Measurements from ENCODE around the gene ZYG11A.

Gene ZYG11A

DNA sequence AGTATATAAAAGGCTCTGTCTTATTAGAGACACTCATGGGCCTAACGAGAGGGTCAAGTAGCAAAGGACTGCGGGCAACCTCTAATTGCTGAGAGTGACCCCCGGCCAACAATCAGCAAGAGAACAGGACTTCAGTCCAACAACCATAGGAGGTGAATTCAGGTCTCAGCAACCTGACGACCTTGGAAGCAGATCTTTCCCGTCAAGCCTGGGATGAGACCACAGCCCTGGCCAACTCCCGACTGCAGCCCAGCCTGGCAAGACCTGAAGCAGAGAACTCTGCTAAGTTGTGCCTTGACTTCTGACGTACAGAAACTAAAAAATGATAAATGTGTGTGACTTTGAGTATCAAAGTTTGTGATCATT lies 73.3 kb downstream of the ZYG11A start:
- ChIA-PET POLR2A (no interaction called here), CTCF (no interaction called here)
- Histone ChIP-seq H3K27ac (ENCODE audit: extremely low read depth, low read depth, low read length) (no peak overlapping the region), H3K9me3 (ENCODE audit: control insufficient read depth, insufficient read depth, low read depth, low read length) (no peaks in the 10 kb centered on the region), H3K4me1 (ENCODE audit: control insufficient read depth, insufficient read depth, low read length) (no peaks in the 10 kb centered on the region), H3K36me3 (ENCODE audit: control insufficient read depth in 2 of 2, insufficient read depth in 1 of 2, low read length in 2 of 2) (no peaks in the 10 kb centered on the region; a peak in 1 of 3 replicates), H3K4me3 (ENCODE audit: low read depth, low read length) (no peak overlapping the region)
- TF ChIP-seq, protein P1, sequence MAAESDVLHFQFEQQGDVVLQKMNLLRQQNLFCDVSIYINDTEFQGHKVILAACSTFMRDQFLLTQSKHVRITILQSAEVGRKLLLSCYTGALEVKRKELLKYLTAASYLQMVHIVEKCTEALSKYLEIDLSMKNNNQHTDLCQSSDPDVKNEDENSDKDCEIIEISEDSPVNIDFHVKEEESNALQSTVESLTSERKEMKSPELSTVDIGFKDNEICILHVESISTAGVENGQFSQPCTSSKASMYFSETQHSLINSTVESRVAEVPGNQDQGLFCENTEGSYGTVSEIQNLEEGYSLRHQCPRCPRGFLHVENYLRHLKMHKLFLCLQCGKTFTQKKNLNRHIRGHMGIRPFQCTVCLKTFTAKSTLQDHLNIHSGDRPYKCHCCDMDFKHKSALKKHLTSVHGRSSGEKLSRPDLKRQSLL (tag by site-specific recombination; IDR thresholded peaks at IDR 0.05): no peak
- no peak for TF ChIP-seq GLI2 (tag by site-specific recombination; IDR thresholded peaks at IDR 0.05; ENCODE audit: borderline replicate concordance, low read depth)
- TF ChIP-seq, protein P2, sequence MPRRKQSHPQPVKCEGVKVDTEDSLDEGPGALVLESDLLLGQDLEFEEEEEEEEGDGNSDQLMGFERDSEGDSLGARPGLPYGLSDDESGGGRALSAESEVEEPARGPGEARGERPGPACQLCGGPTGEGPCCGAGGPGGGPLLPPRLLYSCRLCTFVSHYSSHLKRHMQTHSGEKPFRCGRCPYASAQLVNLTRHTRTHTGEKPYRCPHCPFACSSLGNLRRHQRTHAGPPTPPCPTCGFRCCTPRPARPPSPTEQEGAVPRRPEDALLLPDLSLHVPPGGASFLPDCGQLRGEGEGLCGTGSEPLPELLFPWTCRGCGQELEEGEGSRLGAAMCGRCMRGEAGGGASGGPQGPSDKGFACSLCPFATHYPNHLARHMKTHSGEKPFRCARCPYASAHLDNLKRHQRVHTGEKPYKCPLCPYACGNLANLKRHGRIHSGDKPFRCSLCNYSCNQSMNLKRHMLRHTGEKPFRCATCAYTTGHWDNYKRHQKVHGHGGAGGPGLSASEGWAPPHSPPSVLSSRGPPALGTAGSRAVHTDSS (tag by site-specific recombination; IDR thresholded peaks at IDR 0.05): no peak
- TF ChIP-seq, protein P3, sequence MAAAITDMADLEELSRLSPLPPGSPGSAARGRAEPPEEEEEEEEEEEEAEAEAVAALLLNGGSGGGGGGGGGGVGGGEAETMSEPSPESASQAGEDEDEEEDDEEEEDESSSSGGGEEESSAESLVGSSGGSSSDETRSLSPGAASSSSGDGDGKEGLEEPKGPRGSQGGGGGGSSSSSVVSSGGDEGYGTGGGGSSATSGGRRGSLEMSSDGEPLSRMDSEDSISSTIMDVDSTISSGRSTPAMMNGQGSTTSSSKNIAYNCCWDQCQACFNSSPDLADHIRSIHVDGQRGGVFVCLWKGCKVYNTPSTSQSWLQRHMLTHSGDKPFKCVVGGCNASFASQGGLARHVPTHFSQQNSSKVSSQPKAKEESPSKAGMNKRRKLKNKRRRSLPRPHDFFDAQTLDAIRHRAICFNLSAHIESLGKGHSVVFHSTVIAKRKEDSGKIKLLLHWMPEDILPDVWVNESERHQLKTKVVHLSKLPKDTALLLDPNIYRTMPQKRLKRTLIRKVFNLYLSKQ (tag by site-specific recombination; IDR thresholded peaks at IDR 0.05; ENCODE audit: borderline replicate concordance): no peak
- no peak for TF ChIP-seq ZFP41 (tag by site-specific recombination; IDR thresholded peaks at IDR 0.05; ENCODE audit: borderline replicate concordance)
- TF ChIP-seq, protein P4, sequence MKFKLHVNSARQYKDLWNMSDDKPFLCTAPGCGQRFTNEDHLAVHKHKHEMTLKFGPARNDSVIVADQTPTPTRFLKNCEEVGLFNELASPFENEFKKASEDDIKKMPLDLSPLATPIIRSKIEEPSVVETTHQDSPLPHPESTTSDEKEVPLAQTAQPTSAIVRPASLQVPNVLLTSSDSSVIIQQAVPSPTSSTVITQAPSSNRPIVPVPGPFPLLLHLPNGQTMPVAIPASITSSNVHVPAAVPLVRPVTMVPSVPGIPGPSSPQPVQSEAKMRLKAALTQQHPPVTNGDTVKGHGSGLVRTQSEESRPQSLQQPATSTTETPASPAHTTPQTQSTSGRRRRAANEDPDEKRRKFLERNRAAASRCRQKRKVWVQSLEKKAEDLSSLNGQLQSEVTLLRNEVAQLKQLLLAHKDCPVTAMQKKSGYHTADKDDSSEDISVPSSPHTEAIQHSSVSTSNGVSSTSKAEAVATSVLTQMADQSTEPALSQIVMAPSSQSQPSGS (tag by site-specific recombination; IDR thresholded peaks at IDR 0.05; ENCODE audit: low read depth): no peak
- no peak for TF ChIP-seq ZNF791 (tag by site-specific recombination; IDR thresholded peaks at IDR 0.05)
- TF ChIP-seq, protein P5, sequence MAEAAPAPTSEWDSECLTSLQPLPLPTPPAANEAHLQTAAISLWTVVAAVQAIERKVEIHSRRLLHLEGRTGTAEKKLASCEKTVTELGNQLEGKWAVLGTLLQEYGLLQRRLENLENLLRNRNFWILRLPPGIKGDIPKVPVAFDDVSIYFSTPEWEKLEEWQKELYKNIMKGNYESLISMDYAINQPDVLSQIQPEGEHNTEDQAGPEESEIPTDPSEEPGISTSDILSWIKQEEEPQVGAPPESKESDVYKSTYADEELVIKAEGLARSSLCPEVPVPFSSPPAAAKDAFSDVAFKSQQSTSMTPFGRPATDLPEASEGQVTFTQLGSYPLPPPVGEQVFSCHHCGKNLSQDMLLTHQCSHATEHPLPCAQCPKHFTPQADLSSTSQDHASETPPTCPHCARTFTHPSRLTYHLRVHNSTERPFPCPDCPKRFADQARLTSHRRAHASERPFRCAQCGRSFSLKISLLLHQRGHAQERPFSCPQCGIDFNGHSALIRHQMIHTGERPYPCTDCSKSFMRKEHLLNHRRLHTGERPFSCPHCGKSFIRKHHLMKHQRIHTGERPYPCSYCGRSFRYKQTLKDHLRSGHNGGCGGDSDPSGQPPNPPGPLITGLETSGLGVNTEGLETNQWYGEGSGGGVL (tag by site-specific recombination; IDR thresholded peaks at IDR 0.05): no peak
- no peak for TF ChIP-seq ZNF223 (tag by site-specific recombination; IDR thresholded peaks at IDR 0.05)
- TF ChIP-seq, protein P6, sequence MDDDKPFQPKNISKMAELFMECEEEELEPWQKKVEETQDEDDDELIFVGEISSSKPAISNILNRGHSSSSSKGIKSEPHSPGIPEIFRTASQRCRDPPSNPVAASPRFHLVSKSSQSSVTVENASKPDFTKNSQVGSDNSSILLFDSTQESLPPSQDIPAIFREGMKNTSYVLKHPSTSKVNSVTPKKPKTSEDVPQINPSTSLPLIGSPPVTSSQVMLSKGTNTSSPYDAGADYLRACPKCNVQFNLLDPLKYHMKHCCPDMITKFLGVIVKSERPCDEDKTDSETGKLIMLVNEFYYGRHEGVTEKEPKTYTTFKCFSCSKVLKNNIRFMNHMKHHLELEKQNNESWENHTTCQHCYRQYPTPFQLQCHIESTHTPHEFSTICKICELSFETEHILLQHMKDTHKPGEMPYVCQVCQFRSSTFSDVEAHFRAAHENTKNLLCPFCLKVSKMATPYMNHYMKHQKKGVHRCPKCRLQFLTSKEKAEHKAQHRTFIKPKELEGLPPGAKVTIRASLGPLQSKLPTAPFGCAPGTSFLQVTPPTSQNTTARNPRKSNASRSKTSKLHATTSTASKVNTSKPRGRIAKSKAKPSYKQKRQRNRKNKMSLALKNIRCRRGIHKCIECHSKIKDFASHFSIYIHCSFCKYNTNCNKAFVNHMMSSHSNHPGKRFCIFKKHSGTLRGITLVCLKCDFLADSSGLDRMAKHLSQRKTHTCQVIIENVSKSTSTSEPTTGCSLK (tag by site-specific recombination; IDR thresholded peaks at IDR 0.05): no peak
- TF ChIP-seq ZNF248 (tag by site-specific recombination; IDR thresholded peaks at IDR 0.05): no peak
- TF ChIP-seq GLI4 (tag by site-specific recombination; IDR thresholded peaks at IDR 0.05): no peak
- no peak for TF ChIP-seq ZNF830 (tag by site-specific recombination; IDR thresholded peaks at IDR 0.05; ENCODE audit: low read depth)
- no peak for TF ChIP-seq ZBTB1 (tag by site-specific recombination; IDR thresholded peaks at IDR 0.05)
- TF ChIP-seq ZNF23 (tag by site-specific recombination; IDR thresholded peaks at IDR 0.05; ENCODE audit: borderline replicate concordance): no peak
- TF ChIP-seq, protein P7, sequence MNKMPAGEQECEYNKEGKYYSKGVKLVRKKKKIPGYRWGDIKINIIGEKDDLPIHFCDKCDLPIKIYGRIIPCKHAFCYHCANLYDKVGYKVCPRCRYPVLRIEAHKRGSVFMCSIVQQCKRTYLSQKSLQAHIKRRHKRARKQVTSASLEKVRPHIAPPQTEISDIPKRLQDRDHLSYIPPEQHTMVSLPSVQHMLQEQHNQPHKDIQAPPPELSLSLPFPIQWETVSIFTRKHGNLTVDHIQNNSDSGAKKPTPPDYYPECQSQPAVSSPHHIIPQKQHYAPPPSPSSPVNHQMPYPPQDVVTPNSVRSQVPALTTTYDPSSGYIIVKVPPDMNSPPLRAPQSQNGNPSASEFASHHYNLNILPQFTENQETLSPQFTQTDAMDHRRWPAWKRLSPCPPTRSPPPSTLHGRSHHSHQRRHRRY (tag by site-specific recombination; IDR thresholded peaks at IDR 0.05): no peak
